RCC 7860 (cell line): ENCODE data around the gene MAN2B2.
A peak's percentile ranks its signal among the peaks of the same experiment; 100 is the strongest.
"Not testable (repeated sequence)": the region's sequence is repeated elsewhere in the genome, so short reads cannot be mapped to it uniquely, and the experiment has no call there.

Experiments
- DNase-seq: peaks from one replicate; pipeline ENCODE4 v3.0.0-alpha.2; 2015; ENCODE audit warnings: low spot score
- FAIRE-seq: peaks from 2 replicates; lab custom pipeline; 2012; peaks lifted over from hg19 to GRCh38; lab: Jason Lieb, UNC

MAN2B2 gene

DNA sequence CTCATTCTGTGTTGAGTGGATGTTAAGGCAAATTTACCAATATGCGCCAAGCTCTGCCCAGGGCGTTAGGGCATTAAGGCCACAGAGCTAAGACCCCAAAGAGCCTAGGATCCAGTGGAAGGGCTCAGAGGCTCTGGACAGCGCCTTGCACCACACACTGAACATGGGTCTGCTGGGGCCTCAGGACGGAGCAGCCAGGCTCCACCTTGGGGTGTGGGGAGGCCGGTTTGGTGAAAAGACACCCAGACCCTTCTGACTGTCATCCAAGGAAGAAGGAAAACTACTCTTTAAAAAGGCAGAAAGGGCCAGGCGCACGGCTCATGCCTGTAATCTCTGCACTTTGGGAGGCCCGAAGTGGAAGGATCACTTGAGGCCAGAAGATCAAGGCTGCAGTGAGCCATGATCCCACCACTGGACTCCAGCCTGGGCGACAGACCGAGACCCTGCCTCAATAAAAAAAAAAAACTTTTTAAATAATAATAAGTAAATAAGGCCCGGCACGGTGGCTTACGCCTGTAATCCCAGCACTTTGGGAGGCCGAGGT, 64.2 kb downstream of the MAN2B2 start:
- DNase-seq (no peak), FAIRE-seq (no peak)

DNA sequence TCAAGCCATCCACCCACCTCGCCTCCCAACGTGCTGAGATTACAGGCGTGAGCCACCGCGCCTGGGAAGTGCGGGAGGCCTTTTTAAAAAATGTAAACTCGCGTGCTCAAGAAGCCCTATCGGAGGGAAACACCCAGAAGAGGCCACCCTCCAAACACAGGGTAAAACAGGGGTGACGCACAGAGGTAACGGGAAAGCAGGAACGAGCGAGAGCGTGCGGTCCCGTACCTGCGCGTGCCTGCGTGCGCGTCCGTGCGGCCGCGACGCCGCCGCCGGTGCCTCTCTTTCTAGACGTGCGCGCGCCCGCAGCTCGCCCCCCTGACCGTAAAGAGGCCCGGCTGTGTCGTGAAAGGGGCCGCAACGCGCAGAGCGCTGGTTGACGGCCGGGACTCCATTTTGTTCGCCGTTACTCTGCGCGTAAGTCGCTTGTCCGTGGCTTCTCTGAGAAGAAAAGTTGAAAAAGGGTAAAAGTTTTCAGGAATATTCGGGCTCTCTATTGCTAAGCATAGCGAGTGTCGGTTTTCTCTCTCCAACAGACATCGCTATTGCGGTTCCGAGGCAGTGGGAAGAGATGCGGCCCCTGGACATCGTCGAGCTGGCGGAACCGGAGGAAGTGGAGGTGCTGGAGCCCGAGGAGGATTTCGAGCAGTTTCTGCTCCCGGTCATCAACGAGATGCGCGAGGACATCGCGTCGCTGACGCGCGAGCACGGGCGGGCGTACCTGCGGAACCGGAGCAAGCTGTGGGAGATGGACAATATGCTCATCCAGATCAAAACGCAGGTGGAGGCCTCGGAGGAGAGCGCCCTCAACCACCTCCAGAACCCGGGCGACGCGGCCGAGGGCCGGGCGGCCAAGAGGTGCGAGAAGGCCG, 65.5 kb downstream of the MAN2B2 start, which contains the start of gene MRFAP1:
Gene MRFAP1 (plus strand): TSS at position 394 of the 872 bp plus-strand sequence. CDS start 178 bp downstream, at position 572.
- peak; percentile 87 for DNase-seq

DNA sequence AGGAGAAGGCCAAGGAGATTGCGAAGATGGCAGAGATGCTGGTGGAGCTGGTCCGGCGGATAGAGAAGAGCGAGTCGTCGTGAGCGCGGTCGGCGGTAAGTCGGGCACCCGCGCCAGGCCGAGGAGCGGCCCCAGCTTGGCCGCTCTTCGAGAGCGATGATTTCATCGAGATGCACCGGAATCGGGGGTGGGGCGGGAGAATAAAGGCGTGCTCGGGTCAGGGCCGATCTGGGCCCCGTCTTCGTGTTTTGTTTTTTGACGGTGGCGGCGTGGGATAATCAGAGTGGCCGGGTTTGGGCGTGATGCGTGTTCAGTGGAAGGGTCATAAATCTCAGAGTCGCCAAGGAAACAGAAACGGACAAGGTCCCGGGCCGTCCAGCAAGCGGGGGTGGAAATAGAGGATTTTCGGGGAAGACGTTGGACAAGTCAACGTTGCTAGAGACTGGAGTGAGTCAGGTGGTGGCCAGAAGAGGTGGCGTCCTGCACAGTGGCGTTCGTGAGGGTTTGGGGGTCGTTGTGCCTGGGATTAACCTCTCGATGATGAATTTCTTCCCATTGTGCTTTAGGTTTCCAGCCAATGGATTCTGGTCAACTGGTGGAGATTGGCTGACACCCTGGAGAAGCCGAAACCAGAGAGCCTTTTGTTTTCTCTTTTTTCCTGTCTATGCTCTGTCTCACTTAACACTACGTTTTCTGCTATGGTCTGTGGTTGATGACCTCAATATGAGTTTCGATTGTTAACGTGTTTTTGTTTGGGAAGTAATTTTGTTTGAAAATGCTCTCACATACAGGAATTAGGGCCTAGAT, 66.4 kb downstream of the MAN2B2 start:
- FAIRE-seq (no peak), DNase-seq (peak; percentile 7)

More for the DNA sequence above, 65.5 kb downstream of the MAN2B2 start, which contains the start of gene MRFAP1:
- FAIRE-seq = no peak

DNA sequence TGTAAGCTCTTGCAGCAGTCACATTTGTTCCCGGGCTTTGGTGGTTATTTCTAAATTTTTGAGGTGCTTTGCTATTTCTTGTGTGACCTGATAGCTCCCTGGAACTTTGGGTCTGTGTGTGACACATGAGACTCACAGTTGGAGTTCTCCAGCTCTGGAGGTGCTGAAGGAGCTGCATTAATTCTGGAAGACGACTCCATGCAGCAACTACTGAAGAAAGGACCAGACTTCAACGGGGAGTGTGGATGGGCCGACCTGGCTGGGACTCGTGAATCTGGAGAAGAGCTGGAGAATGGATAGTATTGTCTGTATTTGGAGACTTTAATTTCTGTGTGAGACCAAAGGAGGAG, 67.0 kb downstream of the MAN2B2 start:
- DNase-seq = no peak
- no peak for FAIRE-seq

DNA sequence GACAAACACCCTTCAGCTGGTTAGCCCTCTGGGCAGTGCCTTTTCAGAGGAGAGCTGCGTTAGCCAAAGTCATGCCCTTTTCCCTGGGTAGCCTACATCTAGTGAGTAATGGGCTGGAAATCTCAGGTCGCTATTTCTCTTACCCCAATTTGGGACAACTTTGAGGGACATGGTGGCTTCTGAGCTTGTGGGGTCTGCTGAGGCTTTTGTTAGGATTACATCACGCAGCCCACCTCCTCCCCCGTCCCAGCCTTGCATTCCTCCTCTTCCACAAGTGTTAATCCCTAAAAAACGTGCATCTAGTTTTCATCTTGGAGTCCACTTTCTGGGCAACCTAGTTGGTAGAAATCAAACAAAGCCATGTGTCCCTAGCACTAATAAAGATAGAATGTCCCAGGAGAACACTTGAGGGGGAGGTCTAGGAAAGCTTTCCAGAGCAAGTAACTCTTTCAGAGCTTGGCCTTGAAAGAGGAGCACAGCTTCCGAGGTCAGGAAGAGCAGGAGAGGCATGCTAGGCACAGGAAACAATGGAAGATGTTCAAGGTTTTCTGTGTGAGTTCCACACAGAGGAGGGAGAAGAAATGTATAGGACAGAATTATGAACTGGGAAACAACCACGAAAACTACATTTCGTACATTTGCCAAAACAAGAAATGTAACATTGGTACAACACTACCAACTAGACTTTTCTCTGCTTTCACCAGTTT, 68.3 kb downstream of the MAN2B2 start:
- no peak for DNase-seq
- FAIRE-seq = no peak

DNA sequence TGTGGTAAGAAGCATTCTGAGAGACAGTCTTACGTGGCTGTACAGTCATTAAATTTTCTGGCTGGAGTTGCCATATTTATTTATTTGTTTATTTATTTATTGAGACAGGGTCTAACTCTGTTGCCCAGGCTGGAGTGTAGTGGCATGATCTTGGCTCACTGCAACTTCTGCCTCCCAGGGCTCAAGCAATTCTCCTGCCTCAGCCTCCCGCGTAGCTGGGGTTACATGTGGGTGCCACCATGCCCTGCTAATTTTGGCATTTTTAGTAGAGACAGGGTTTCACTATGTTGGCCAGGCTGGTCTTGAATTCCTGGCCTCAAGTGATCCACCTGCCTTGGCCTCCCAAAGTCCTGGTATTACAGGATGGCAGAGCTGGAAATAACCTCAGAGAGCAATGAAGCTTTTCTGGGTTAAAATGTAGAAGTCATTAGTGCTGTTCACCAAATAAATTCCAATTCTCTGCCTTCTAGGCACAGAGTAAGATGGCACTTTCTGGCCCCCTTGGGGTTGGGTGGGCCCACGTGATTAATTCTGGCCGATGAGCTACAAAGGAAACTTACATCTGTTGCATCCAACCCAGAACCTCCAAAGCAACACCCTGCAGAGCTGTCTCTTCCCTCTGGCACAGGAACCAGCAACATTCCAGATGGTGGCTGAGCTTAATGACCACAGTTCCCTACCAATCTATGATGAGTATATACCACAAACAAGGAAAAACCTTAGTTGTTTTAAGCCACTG, 70.0 kb downstream of the MAN2B2 start:
- no peak for FAIRE-seq
- DNase-seq = no peak

DNA sequence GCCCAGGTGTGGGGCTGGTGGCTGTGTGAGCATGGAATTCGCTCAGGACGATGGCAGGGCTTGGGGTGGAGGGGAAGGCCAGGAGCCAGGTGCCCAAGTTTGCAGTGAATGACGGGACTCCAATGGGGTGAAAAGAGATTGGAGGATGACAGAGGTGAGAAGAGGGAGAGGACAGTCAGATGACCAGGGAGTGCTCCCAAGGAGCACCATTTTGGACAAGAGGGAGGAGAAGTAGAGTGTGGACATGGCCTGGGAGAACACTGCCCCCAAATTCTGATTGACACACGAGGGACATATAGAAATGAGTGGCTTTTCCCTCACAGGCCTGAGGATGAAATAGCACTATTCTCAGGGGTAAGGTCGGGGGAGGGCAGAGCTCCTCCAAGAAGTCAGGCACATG, 72.2 kb downstream of the MAN2B2 start:
- DNase-seq (no peak), FAIRE-seq (no peak)

DNA sequence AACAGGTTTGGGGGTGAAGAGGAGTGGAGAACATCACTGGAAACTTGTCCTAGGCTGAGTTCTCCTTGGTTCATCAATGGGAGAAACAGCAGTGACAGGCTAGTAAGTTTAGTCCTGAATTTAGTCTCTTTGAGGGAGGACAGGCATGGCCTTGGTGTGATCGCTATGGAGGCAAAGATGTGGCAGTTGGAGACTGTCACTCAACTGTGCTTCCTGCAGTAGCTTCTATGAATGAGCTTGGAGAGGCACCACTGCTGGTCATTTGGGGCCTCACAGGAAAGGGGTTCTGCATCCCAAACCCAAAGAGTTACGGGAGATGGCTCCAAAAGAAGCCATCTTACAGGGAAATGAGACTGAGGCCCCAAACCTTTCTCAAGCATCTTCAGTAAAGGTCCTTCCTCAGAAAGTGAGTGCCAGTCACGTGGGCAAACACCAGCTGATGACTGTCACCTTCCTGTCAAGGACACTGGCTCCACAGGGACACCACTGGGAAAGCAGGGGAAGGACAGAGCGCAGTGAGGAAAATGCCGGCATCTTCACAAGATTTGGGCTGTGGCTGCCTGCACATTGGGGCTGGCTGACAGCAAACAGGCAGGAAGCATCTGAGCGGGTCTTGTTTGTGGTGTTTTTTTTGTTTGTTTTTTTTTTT, 72.7 kb downstream of the MAN2B2 start:
- DNase-seq (no peak), FAIRE-seq (no peak)

DNA sequence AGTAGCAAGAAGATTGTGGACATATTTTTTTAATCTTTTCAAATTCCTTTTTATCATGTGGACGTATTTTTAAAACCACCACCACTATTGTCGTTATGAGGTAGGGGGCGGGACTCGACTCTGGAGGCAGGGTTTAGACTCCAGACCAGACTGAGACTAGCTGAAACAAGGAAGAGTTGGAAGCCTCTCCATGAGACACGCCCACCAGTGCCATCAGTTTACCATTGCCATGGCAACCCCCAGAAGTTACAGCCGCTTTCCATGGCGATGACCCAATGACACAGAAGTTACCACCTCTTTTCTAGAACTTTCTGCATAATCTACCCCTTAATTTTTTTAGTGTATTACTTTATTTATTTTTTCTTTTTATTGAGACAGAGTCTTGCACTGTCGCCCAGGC, 74.2 kb downstream of the MAN2B2 start:
- FAIRE-seq (no peak), DNase-seq (no peak)

DNA sequence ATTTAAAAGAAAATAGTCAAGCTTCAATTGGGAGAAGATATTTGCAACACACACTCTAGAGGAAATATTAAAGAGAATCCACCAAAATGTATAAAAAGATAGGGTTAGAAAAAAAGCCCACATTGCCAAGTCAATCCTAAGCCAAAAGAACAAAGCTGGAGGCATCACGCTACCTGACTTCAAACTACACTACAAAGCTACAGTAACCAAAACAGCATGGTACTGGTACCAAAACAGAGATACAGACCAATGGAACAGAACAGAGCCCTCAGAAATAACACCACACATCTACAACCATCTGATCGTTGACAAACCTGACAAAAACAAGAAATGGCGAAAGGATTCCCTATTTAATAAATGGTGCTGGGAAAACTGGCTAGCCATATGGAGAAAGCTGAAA, 79.2 kb downstream of the MAN2B2 start:
- FAIRE-seq, DNase-seq: not testable (repeated sequence)

DNA sequence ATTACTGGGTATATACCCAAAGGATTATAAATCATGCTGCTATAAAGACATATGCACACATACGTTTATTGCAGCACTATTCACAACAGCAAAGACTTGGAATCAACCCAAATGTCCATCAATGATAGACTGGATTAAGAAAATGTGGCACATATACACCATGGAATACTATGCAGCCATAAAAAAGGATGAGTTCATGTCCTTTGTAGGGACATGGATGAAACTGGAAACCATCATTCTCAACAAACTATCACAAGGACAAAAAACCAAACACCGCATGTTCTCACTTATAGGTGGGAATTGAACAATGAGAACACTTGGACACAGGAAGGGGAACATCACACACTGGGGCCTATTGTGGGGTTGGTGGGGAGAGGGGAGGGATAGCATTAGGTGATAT, 80.3 kb downstream of the MAN2B2 start:
- not testable (repeated sequence) for DNase-seq, FAIRE-seq

DNA sequence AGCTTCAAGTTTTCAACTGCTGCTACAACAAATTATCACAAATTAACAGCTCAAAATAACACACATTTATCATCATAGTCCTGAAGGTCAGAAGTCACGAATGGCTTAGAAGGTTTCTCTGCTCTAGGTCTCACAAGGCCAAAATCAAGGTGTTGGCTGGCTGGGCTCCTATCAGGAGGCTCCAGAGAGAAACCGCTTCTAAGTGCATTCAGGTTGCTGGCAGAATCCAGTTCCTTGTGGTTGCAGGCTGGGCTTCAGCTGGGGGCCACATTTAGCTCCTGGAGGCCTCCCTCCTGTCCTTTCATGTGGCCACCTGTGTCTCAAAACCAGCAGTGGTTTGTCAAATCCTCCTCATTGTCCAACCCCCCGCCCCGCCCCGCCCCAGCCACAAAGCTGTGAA, 80.9 kb downstream of the MAN2B2 start:
- FAIRE-seq (no peak), DNase-seq (no peak)

DNA sequence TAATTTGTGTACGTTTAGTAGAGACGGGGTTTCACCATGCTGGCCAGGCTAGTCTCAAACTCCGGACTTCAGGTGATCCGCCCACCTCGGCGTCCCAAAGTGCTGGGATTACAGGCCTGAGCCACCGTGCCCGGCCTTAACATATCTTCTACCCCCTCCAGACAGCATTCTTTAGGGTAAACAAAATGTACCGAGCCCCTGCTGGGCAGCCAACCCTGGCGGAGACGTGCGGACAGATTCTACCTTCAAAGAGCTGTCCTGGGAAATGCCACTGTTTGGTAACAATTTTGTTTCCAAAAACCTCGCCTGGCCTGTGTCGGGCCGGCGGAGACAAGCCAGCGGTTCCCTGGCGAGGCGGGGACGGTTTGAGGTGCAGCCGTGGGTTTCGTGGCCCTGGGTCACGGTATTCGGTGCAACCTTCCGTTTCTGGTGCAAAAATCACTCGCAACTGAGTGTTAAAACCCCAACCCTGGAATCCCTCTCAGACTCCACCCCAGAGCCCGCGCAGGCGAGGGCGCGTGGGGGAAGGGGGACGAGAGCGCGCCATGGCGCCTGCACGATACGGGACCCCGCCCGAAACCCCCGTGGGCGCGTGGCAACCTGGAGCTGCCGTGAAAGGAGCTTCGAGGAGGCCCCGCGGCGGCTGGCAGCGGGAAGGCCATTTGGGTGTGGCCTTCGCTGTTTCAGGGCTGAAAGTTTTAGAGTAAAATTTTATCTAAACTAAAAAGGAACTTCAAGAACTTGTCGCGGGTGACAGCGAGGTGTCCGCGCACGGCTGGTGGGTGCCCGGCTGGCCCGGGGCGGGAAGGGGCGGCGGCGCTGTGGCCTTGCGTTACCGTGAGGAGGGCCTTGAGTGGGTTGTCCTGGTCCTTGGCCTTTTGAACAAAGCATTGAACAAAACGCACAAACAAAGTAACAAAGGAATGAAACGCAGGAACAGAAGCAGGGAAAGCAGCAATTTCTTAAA, 82.5 kb downstream of the MAN2B2 start:
- DNase-seq (no peak), FAIRE-seq (no peak)

DNA sequence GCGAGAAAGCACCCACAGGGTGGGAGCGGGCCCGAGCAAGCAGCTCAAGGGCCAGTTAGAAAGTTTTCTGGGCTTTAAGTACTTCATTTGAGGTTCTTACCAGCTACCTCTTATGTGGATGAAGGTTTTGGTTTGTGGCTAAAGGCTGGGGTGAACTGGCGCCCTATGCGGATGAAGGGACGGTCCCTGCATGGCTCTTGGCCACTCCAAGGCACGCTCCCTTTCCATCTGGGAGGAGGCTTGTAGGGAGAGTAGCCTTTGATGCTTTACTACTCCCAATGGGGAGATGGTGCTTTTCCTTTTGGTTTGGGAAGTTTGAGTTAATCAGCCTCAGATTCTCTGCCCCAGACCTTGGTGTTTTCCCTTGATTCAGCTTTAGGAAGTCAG, 83.2 kb downstream of the MAN2B2 start:
- FAIRE-seq = no peak
- no peak for DNase-seq

DNA sequence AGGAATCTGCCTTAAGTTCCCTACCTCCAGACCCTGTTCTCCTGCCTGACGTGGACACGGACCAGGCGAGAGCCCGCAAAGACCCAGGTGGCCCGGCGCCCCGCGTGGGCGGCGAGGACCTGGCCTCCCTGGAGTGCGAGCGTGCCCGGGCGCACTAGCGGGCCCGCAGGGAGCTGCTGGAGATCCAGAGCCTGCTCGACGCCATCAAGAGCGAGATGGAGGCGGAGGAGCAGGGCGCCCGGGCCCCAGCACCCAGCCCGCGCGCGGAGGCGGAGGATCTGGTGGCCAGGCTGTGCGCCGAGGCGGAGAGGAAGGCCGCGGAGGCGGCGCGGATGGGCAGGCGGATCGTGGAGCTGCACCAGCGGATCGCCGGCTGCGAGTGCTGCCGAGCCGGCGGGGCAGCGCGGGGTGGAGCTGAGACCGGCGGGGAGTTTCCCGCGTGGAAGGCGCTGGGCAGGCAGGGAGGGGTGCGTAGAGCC, 83.6 kb downstream of the MAN2B2 start:
- no peak for DNase-seq
- no peak for FAIRE-seq

DNA sequence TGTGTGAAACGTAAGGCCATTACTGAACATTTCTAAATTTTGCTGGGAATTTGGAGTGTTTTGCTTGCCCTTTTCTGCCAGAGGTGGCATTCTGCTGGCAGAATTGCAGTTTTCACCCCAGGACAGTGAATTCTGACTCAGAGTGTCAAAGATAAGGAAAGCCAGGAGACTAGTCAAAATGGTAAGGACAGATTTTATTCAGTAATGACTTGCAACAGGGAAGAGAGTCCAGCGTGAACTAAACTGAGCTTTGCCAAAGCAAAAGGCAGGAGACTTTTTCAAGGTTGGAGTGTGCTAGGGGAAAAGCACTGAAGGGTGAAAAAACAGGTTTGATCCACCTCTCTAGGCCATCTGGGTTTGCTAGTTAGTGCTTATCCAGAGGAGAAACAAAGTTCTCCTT, 84.9 kb downstream of the MAN2B2 start:
- DNase-seq (no peak), FAIRE-seq (no peak)

DNA sequence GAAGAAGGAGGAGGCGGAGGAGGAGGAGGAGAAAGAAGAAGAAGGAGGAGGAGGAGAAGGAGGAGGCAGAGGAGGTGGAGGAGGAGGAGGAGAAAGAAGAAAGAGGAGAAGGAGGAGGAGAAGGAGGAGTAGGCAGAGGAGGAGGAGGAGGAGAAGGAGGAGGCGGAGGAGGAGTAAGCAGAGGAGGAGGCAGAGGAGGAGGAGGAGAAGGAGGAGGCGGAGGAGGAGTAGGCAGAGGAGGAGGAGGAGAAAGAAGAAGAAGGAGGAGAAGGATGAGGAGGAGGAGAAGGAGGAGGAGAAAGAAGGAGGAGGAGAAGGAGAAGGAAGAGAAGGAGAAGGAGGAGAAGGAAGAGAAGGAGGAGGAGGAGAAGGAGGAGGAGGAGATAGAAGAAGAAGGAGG, 85.4 kb downstream of the MAN2B2 start:
- no peak for FAIRE-seq
- no peak for DNase-seq

DNA sequence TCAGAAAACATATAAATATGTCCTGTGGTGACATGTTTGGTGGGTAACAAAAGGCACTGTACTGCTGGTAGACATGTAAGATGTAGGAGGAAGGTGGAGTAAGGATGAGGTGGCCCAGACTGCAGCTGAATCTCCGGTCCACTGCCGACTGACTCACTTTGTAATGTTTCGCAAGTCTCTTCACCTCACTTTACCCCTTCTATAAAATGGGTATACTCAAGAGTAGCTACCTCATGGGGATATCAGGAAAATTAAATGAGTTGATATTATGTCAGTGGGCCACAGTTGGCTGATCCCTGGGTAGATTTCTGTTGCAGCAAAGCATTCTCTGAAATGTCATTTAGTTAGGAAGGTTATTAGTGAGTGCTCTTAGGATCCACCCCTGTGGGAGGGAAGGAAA, 87.6 kb downstream of the MAN2B2 start:
- FAIRE-seq = no peak

More for the DNA sequence above, 87.6 kb downstream of the MAN2B2 start:
- DNase-seq = no peak
